HG02840 (cell line): Measurements from ENCODE around the gene THSD7B.

Source experiments
- ATAC-seq: cut with Tn5 transposase; IDR thresholded peaks from one replicate; pipeline ENCODE4 v1.9.1; 2021; ENCODE audit warnings: mild to moderate bottlenecking, moderate library complexity, moderate number of reproducible peaks; ENCODE audit not compliant: unreplicated experiment, low FRiP score

THSD7B gene

GRCh38 chr2:137183206-137183898, 418.0 kb downstream of the THSD7B start:
- no peak for ATAC-seq

DNA sequence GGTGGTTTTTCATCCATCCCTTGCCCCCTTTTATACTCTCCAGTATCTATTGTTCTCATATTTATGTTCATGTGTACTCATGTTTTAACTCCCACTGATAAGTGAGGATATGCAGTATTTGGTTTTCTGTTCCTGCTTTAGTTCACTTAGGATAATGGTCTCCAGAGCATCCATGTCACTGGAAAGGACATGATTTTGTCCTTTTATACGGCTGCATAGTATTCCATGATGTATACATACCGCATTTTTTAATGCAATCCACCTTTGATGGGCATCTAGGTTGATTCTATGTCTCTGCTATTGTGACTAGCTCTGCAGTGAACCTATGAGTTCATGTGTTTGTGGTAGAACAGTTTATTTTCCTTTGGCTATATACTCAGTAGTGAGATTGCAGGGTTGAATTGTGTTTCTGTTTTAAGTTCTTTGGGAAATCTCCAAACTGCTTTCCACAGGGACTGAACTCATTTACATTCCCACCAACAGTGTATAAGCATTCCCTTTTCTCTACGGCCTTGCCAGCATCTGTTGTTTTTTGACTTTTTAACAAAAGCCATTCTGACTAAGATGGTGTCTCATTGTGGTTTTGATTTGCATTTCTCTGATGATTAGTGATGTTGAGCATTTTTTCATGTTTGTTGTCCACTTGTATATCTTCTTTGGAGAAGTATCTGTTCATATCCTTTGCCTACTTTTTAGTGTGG, 420.2 kb downstream of the THSD7B start:
- ATAC-seq: no peak

DNA sequence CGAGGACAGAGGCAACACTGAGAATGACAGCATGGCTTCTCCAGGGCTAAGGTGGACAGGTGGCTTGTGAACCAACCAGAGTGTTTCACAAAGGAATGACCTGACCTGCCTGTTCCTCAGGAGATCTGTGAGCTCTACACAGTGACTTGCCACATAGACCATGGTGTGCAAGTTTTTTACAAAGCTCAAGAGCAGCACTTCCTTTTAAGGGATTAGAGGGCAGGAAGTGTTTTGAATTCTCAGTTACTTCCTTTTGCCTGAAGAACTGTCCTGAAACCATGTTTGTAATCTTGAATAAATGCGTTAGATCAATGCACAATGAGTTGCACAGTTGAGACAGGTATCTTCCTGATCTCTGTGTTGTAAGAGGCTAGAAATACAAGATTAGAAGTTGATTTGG, 421.9 kb downstream of the THSD7B start:
- ATAC-seq: no peak

DNA sequence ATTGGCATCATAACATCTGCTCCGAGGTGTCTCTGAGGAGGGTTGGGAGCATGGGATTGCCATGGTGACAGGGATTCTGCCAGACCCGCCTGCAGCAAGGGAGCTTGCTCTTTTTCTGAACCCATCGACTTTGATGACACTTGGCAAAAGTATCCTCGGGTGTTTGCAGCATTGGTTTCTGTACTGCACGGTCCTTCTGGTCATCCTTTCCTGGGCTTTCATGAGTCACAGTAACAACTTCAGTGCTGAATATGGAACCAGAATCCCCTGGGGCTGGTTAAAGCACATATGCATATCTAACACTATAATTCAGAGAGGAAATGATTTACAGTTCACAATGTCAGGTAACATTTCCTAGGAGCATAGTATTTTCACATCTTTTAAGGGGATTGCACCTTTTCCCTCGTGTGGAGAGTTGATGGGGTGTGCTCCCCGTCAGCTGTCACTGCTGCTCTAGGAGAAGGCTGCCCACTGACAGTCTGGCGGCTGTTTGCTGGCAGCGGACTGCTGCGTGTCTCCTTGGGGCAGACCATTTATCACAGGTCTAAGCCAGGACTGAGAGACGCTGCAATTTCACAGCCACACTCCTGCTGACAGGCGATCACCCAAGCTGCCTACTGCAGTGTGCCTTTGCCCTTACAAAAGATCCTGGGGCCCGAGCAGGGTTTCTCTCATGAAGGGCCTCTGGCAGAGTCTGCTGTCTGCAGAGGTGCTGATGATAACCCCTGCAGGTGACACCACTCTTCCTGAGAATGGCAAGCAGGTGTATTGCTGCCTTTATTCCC, 425.3 kb downstream of the THSD7B start:
- ATAC-seq: no peak

DNA sequence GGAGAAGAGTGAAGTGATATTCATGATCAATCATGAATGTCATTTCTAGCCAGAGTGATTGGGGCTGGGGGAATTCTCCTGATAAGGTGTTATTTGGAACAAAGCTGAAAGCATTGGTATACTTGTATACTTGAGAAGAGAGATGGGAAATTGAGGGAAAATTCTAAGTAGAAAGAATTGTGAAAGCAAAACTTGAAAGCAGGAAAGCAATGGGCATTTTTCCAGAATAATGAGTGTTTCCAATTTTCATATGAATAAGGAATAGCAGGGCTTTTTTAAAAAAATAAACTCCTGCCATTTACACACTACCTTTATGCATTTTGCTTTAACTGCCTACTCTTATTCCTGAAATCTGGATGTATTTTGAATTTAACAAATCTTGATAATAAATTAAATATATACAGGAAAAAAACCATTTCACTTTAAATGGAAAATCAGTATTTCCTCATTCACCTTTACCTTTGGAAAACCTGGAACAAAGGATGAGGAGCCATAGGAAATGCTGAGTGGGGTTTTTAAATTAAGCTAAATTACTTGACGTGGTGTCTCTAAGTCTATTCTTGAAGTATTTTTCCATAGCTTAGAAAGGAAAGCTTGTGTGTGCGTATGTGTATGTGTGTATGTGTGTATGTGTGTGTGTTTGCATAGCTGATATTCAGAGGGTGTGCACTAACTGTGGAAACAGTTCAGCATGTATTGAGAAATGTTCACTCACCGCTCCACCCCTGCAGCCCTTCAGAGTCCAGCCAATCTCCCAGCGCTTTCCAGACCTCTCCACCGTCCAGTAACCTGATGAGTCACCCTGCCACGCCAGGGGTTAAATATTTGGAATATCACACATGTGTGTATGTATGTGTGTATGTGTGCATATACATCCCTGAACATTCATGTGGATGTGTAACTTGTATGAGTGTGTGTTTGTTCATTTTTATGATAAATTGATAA, 427.3 kb downstream of the THSD7B start:
- ATAC-seq: no peak

DNA sequence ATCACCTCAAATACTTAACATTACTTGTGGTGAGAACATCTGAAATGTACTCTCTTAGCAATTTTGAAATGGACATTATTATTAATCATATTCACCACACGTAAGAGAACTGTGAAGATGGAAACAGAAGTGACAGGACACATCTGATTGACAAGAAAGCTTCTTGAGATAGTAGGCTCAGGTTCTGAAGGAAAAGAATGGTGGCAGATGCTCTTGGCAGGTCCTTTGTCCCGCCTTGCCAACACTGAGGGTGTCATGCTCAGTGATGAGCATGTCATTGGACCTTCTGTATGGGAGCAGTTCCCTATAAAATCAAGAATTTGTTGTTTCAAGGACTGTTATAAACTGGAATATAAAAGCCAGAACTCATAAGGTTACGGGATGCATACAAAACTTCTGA, 428.1 kb downstream of the THSD7B start:
- ATAC-seq: no peak

DNA sequence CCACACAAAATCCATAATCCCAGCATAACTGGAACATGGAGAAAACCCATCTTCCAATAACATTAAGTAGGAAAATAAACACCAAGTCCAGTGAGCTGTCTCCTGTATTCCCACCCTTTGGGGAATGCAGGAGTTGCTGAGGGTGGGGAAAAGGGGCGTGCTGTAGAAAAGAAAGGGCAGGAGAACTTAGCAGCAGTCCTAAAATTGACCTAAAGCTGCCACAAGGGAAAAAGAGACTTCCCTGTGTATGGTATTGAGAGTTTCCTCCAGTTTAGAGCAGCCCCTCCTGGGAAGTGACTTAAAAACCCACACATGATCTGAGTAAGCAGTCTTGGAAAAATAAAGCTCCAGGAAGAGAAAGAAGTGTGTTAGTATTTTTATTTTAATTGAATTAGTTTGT, 428.8 kb downstream of the THSD7B start:
- ATAC-seq: no peak

- ATAC-seq: no peak
Measured at GRCh38 chr2:137199751-137200150, 434.4 kb downstream of the THSD7B start.

- no peak for ATAC-seq
Measured at GRCh38 chr2:137202318-137202717, 437.0 kb downstream of the THSD7B start.

DNA sequence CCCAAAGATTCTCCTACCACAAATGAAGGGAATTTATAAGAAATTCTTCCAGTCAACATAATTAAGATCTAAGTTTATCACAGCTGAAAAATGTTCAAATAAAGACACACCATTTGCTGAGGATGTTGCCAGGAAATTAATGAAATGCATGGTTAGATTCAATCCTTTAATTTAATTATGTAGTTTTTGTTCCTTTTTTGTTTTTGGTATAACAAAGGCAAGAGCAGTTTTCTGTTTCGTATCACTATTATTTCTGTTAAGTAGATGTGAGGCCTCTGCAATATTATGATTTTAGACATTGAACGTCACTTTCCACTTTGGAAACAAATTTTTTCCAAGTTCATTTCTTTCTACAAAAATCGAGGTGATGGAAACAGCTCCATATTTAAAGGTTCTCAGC, 440.0 kb downstream of the THSD7B start:
- ATAC-seq: no peak

DNA sequence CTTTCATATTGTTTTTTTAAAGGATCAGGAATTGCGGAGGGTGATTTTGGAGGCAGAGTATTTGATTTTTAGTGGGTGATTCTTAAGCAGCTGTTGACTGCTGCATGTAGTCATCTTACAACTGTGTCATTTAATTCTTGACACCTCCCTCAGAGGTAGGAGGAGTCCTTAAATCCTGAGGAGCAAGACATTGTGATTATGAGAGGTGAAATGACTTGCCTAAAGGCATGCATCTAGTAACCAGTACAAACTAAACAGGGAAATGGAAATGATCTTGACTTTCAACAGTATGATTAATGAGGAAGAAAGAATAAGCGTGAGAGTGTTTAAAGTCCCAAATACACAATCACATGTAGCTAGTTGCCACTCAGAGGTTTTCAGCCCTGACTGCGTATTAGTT, 440.7 kb downstream of the THSD7B start:
- ATAC-seq: no peak

- no peak for ATAC-seq
Measured at GRCh38 chr2:137207030-137207429, 441.7 kb downstream of the THSD7B start.

GRCh38 chr2:137208431-137208891, 443.1 kb downstream of the THSD7B start:
- no peak for ATAC-seq

DNA sequence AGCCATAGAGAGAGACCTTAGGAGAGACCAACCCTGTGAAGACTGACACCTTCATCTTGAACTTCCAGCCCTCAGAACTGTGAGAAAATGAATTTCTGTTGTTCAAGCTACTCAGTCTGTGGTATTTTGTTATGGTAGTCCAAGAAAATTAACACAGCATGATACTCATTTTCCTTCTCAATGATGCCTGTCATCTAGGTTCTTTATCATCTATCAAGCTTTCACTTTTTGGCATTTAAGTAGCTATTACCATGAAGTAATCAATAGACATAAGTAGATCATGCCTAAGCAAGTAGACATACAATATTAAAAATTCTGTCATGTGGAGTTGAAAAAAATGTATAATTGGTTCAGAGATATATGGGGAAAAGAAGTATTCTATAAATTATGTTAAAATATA, 444.7 kb downstream of the THSD7B start:
- ATAC-seq: no peak

DNA sequence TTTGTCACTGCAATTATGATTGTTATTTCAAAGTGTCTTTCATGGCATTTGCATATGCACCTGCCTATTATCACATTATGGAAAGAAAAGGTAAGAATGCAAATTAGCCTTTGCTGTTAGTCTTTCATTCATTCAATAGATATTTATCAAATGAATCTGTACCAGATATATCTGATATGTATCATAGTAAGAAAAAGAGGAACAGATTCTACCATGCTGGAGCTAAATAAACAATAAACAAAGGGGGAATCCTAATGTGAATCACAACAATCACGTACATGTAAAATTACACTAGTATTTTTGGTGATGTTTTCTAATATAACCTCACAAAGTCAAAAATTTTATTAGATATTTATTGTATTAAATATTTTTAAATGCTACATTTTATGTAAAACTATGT, 446.4 kb downstream of the THSD7B start:
- ATAC-seq: no peak

DNA sequence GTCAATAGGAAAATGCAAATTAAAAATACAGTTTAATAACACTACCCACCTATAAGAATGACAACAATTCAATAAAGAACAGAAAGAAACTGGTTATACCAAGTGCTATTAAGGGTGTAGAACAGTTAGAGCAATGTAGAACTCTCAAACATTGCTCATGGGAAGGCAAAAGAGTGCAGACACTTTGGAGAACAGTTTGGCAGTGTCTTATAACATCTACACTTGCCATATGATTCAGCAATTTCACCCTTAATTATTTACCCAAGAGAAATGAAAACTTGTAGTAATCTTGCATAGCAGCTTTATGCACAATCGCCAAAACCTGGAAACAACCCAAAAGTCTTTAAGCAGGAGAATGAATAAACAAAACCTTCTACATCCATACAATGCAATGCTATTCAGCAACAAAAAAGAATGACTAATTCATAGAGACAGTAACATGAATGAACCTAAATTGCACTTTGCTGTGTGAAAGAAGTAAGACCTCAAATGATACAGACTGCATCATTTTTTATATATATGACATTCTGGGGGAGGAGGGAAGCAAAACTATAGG, 455.2 kb downstream of the THSD7B start:
- no peak for ATAC-seq

DNA sequence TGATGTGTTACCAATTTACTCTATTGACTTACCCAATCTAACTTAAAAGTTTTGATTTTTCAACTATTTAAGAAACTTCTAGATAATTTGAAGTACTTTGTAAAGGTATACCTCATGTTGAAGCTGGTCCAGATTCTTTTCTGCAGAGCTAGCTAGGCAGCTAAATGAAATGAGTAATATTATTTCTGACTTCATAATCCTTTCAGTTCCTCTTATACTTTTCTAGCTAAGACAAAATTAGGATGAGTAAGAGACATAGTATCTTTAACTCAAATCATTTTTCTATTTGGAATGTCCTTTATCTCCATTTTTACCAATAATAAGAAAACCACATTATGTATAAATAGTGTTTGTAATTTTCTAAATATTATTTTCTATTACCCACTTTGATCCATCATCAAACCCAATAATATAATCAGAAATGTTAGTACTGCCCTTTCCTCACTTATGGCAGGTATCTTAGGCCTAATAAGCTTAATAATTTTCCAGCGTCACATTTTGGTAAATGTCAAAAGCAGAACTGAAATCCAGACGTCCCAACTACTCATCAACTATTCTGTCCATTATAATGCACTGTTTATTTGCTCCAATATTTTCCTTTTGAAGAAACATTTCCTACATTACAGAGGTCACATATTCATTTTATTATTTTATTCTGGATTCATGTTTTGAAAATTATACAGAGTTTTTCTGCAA, 456.6 kb downstream of the THSD7B start:
- ATAC-seq: no peak

DNA sequence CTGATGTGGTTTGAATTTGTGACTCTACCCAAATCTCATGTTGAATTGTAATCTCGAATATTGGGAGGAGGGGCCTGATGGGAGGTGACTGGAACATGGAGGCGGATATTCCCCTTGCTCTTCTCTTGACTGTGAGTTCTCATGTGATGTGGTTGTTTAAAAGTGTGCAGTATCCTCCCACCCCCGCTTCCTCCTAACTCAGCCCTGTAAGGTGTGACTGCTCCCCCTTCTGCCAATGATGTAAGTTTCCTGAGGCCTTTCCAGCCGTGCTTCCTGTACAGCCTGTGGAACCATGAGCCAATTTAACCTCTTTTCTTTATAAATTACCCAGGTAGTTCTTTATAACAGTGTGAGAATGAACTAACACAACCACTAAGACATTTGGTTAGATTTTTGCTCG, 458.4 kb downstream of the THSD7B start:
- ATAC-seq: no peak

- no peak for ATAC-seq
Measured at GRCh38 chr2:137228566-137228965, 463.2 kb downstream of the THSD7B start.
